Adrenal gland (tissue), 5 donors: ENCODE results near the gene FAM184B.

Source experiments
- POLR2A ChIP-seq, 2 donors: fragments of 450-650 bp; IDR thresholded peaks; one replicate each; pipeline ENCODE4 v1.6.1; 2017; ENCODE audit warnings: antibody characterized with exemption in 2 of 2, mild to moderate bottlenecking in 2 of 2, moderate library complexity in 1 of 2
- TF ChIP-seq, protein P1 (sequence below), 6 experiments: fragments of 450-650 bp in 4 of 6; fragments of 200-600 bp in 2 of 6; sonication (generic) in 1 of 6; IDR thresholded peaks; 1 replicate in 5 of 6; 2 replicates in 1 of 6; pipeline versions ENCODE4 v1.5.1 to v1.8.0; 2016 to 2021; ENCODE audit warnings: antibody characterized with exemption in 6 of 6, mild to moderate bottlenecking in 2 of 6, moderate library complexity in 1 of 6
- donor health status: DM: no; HTN: no; CAD: no.

DNA sequence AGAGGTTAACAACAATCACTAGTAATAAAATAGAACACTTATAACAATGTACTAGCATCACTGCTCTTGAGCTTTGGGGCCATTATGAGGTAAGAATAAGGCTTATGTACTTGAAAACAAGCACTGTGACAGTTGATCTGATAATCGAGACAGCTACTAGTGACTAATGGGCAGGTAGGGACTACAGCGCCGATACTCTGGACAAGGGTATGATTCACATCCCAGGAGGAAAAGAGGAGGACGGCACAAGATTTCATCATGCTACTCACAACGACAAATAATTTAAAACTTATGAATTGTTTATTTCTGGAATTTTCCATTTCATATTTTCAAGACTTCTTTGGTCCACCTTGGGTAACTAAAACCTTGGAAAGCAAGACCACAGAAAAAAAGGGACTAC, 62.3 kb downstream of the FAM184B start:
- TF ChIP-seq, protein P1, sequence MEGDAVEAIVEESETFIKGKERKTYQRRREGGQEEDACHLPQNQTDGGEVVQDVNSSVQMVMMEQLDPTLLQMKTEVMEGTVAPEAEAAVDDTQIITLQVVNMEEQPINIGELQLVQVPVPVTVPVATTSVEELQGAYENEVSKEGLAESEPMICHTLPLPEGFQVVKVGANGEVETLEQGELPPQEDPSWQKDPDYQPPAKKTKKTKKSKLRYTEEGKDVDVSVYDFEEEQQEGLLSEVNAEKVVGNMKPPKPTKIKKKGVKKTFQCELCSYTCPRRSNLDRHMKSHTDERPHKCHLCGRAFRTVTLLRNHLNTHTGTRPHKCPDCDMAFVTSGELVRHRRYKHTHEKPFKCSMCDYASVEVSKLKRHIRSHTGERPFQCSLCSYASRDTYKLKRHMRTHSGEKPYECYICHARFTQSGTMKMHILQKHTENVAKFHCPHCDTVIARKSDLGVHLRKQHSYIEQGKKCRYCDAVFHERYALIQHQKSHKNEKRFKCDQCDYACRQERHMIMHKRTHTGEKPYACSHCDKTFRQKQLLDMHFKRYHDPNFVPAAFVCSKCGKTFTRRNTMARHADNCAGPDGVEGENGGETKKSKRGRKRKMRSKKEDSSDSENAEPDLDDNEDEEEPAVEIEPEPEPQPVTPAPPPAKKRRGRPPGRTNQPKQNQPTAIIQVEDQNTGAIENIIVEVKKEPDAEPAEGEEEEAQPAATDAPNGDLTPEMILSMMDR (IDR thresholded peaks at IDR 0.05), result no peak
- TF ChIP-seq POLR2A (IDR thresholded peaks at IDR 0.05), result no peak
